HFF-Myc (cell line): ENCODE measurements around the gene ADRM1.

ENCODE experiments used
- DNase-seq: peaks from one replicate; pipeline ENCODE4 v3.0.0-alpha.2; 2011; ENCODE audit warnings: low read depth; ENCODE audit errors: extremely low read depth
- H3K4me3 ChIP-seq: replicated peaks from 2 replicates; pipeline ENCODE4 v1.5.1; 2011; ENCODE audit warnings: low read depth, mild to moderate bottlenecking, control low read depth, low read length
- CTCF ChIP-seq: IDR thresholded peaks from 2 replicates; pipeline ENCODE4 v1.5.1; 2012; ENCODE audit warnings: mild to moderate bottlenecking, low read depth, low read length, control low read depth; ENCODE audit errors: missing control alignments

ADRM1 gene

GRCh38 chr20:62306414-62307187 lies 3.8 kb downstream of the ADRM1 start:
- TF ChIP-seq CTCF, result no peak
- no peak overlapping the region for H3K4me3 ChIP-seq
- no peak for DNase-seq

- no peak overlapping the region for H3K4me3 ChIP-seq
- DNase-seq, result no peak
- TF ChIP-seq CTCF, result no peak
Observed at GRCh38 chr20:62307226-62308101, 4.7 kb downstream of the ADRM1 start.

GRCh38 chr20:62308102-62308822 lies 5.5 kb downstream of the ADRM1 start:
- DNase-seq, result no peak
- no peak overlapping the region for H3K4me3 ChIP-seq
- no peak for TF ChIP-seq CTCF

- no peak for DNase-seq
- TF ChIP-seq CTCF, result no peak
- no peak overlapping the region for H3K4me3 ChIP-seq
Observed at GRCh38 chr20:62309198-62309944, 6.6 kb downstream of the ADRM1 start.

GRCh38 chr20:62309947-62310756 lies 7.4 kb downstream of the ADRM1 start:
- no peak for TF ChIP-seq CTCF

GRCh38 chr20:62310757-62311121 lies 7.9 kb downstream of the ADRM1 start:
- H3K4me3 ChIP-seq, result no peak overlapping the region
- no peak for TF ChIP-seq CTCF
- DNase-seq, result no peak

More at GRCh38 chr20:62309947-62310756, 7.4 kb downstream of the ADRM1 start:
- DNase-seq, result no peak
- no peak overlapping the region for H3K4me3 ChIP-seq
